T-helper 2 cell treated with Interferon-gamma antibody and Interleukin-4, amounts not matched to agents 100 ng/mL and 5 ng/mL, for 36 hours (primary cell): ENCODE measurements around the gene TMCC1. TPM values are rescaled to one million over a fixed set of nuclear protein-coding genes. Genes with fewer than 3 reads are reported as not detected.
"Not testable (repeated sequence)": the region's sequence is repeated elsewhere in the genome, so short reads cannot be mapped to it uniquely, and the experiment has no call there.

Experiments
- intact Hi-C: fragments of 100-400 bp; cut with micrococcal nuclease; formaldehyde crosslinking; loops from one replicate; pipeline ENCODE4 v1.15.1; 2023
- total RNA-seq: library from RNA; stranded (reverse); gene quantifications from 2 replicates; pipeline ENCODE4 v1.2.3, GENCODE V29; 2022

The TMCC1 gene
- total RNA-seq, 1 donor from 2014 or later, result 16.8 TPM

- intact Hi-C loops, result no loop called here
Observed at GRCh38 chr3:129655291-129655700, 238.2 kb downstream of the TMCC1 start.

- intact Hi-C loops, result no loop called here
Observed at GRCh38 chr3:129654131-129654530, 239.4 kb downstream of the TMCC1 start.

GRCh38 chr3:129653019-129653418 is 240.5 kb downstream of the TMCC1 start:
- intact Hi-C loops, result no loop called here

- intact Hi-C loops, result no loop called here
Observed at GRCh38 chr3:129651435-129652202, 241.9 kb downstream of the TMCC1 start.

- intact Hi-C loops, result loop anchor here (1.0 kb wide), 3 partner anchors 175 to 284 kb away; no protein-coding TSS in a partner anchor
Observed at GRCh38 chr3:129650256-129650872, 243.1 kb downstream of the TMCC1 start.

- intact Hi-C loops, result no loop called here
Observed at GRCh38 chr3:129648391-129648790, 245.1 kb downstream of the TMCC1 start.

GRCh38 chr3:129645286-129645685 is 248.2 kb downstream of the TMCC1 start:
- intact Hi-C loops, result no loop called here

GRCh38 chr3:129644836-129645235 is 248.7 kb downstream of the TMCC1 start:
- intact Hi-C loops, result no loop called here

GRCh38 chr3:129641567-129642260 is 251.8 kb downstream of the TMCC1 start:
- intact Hi-C loops, result not testable (repeated sequence)

GRCh38 chr3:129640985-129641384 is 252.5 kb downstream of the TMCC1 start:
- intact Hi-C loops, result not testable (repeated sequence)

- intact Hi-C loops, result no loop called here
Observed at GRCh38 chr3:129638481-129638880, 255.0 kb downstream of the TMCC1 start.

- intact Hi-C loops, result no loop called here
Observed at GRCh38 chr3:129636082-129636481, 257.4 kb downstream of the TMCC1 start.

- intact Hi-C loops, result no loop called here
Observed at GRCh38 chr3:129635656-129636055, 257.9 kb downstream of the TMCC1 start.

GRCh38 chr3:129633751-129634481 is 259.6 kb downstream of the TMCC1 start:
- intact Hi-C loops, result no loop called here

- intact Hi-C loops, result no loop called here
Observed at GRCh38 chr3:129632977-129633376, 260.5 kb downstream of the TMCC1 start.

GRCh38 chr3:129632556-129632955 is 261.0 kb downstream of the TMCC1 start:
- intact Hi-C loops, result no loop called here

GRCh38 chr3:129632056-129632455 is 261.5 kb downstream of the TMCC1 start:
- intact Hi-C loops, result no loop called here

- intact Hi-C loops, result loop anchor here (5.0 to 10.0 kb wide), 2 partner anchors 466 to 483 kb away; no protein-coding TSS in a partner anchor
Observed at GRCh38 chr3:129629011-129629410, 264.5 kb downstream of the TMCC1 start.

- intact Hi-C loops, result loop anchor here (1.0 to 10.0 kb wide), 4 partner anchors 197 to 484 kb away; no protein-coding TSS in a partner anchor
Observed at GRCh38 chr3:129628169-129628522, 265.4 kb downstream of the TMCC1 start.

GRCh38 chr3:129627350-129628168 is 266.0 kb downstream of the TMCC1 start:
- intact Hi-C loops, result loop anchor here (1.0 to 10.0 kb wide), 5 partner anchors 187 to 485 kb away; partner anchors contain the start of gene IFT122
